ENCODE results near the gene SLC22A1. TPM values are rescaled to one million over a fixed set of nuclear protein-coding genes. Genes with fewer than 3 reads are reported as not detected.

The SLC22A1 gene
- total and polyA plus RNA-seq, 2 donors (not counting 3 experiments of a cell fraction or from before 2014, with no cell fraction given) = 0.04 TPM; not detected in 1

- CTCF ChIA-PET = no interaction called here
- H3K36me3 ChIP-seq (ENCODE audit: control insufficient read depth in 2 of 2, extremely low read depth in 1 of 2, insufficient read depth in 2 of 2, low read length in 2 of 2) = no peaks in the 10 kb centered on the region
- no TSS peak for BruUV-seq (replicated peaks)
- TF ChIP-seq MYC (IDR thresholded peaks at IDR 0.05; ENCODE audit: low read depth, low read length) (no peak), FOS (IDR thresholded peaks at IDR 0.05; ENCODE audit: borderline replicate concordance, insufficient read depth, low read length) (no peak), EZH2 (IDR thresholded peaks at IDR 0.05; ENCODE audit: borderline replicate concordance, low read depth, low read length, severe bottlenecking) (no peak), POLR2A (IDR thresholded peaks at IDR 0.05; ENCODE audit: low read depth, low read length) (no peak), JUN (IDR thresholded peaks at IDR 0.05; ENCODE audit: borderline replicate concordance, insufficient read depth, insufficient read length, low read depth) (no peak), GATA2 (IDR thresholded peaks at IDR 0.05; ENCODE audit: insufficient read depth, insufficient read length, low read depth, low read length) (no peak), CTCF (IDR thresholded peaks at IDR 0.05; ENCODE audit: extremely low read depth in 1 of 2, insufficient read depth in 1 of 2, low read depth in 1 of 2, low read length in 2 of 2) (no peak), POLR2AphosphoS5 (IDR thresholded peaks at IDR 0.05; ENCODE audit: insufficient read depth, low read depth, low read length) (no peak)
- TF ChIP-seq, protein P1, sequence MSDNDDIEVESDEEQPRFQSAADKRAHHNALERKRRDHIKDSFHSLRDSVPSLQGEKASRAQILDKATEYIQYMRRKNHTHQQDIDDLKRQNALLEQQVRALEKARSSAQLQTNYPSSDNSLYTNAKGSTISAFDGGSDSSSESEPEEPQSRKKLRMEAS (IDR thresholded peaks at IDR 0.05; ENCODE audit: insufficient read depth, insufficient read length) = no peak
- H2AFZ ChIP-seq (ENCODE audit: low read depth, low read length) = no peak overlapping the region
- H3K27me3 ChIP-seq (ENCODE audit: control insufficient read depth in 2 of 2, insufficient read depth in 2 of 2, low read length in 2 of 2) = no peaks in the 10 kb centered on the region
- no peaks in the 10 kb centered on the region for H3K9me1 ChIP-seq (replicated peaks; ENCODE audit: control insufficient read depth, extremely low read depth, insufficient read depth, low read length)
- H3K4me2 ChIP-seq (ENCODE audit: insufficient read depth, low read length) = no peak overlapping the region
- POLR2A ChIA-PET = no interaction called here
- no peak overlapping the region for H3K9ac ChIP-seq (replicated peaks; ENCODE audit: extremely low read depth, insufficient read depth, low read length)
- H3K4me1 ChIP-seq (ENCODE audit: control insufficient read depth, extremely low read depth, insufficient read depth, low read length) = no peaks in the 10 kb centered on the region
- no peak overlapping the region for H3K4me3 ChIP-seq (replicated peaks in 1 of 3; ENCODE audit: insufficient read depth in 1 of 3, low read depth in 1 of 3, low read length in 3 of 3)
- DNase-seq (ENCODE audit: low read depth, low spot score) (no peak), FAIRE-seq (no peak)
- no peaks in the 10 kb centered on the region for H3K79me2 ChIP-seq (ENCODE audit: control insufficient read depth, insufficient read depth, low read length)
- intact Hi-C loops (cut with micrococcal nuclease) = no loop called here
- H4K20me1 ChIP-seq (replicated peaks; ENCODE audit: control insufficient read depth, extremely low read depth, insufficient read depth, low read length) = no peaks in the 10 kb centered on the region
- H3K9me3 ChIP-seq (replicated peaks; ENCODE audit: control insufficient read depth, insufficient read depth, low read length) = peaks cover 6% of the 10 kb centered on the region
- no peak overlapping the region for H3K27ac ChIP-seq (ENCODE audit: insufficient read depth, low read depth, low read length)
- dilution Hi-C loops (cut with MboI; ENCODE audit: extremely low pct_ligation_motif_present, low sequenced_read_pairs) = no loop called here
Measured at GRCh38 chr6:160203953-160204352, 82.3 kb downstream of the SLC22A1 start.

All from endothelial cell of umbilical vein (primary cell).